ENCODE data around the gene UST. TPM values are rescaled to one million over a fixed set of nuclear protein-coding genes. Genes with fewer than 3 reads are reported as not detected.
A peak's percentile ranks its signal among the peaks of the same experiment; 100 is the strongest.

Gene UST
- polyA plus RNA-seq, 1 experiment = 21.4 TPM

DNA sequence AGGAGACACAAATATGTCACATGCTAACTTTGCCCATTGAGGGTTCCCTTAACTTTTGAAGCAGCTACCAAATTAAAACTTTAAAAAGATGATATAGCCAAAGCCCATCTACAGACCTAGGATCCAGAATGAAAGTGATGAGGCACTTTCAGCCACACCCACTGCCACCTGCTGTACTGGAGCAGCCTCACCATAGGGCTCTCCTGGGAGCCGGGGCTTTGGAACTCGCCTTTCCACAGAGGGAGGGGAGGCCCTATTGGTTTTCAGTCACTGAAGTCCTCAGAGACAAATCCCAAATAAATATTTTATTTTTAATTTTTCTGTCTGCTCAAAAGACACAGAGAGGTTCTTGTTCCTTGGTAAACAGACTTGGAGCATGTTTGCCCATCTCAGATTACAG is 332.6 kb downstream of the UST start:
- Histone ChIP-seq H3K4me3 (ENCODE audit: low read depth, low read length) (no peak overlapping the region), H3K27ac (ENCODE audit: low read depth, low read length) (peak overlapping the region; percentile 82), H3K27me3 (ENCODE audit: control insufficient read depth, insufficient read depth, low read length) (no peaks in the 10 kb centered on the region), H3K9me3 (ENCODE audit: control insufficient read depth, insufficient read depth, low read length) (no peaks in the 10 kb centered on the region)
- DNase-seq (ENCODE audit: low read depth, low spot score) = no peak
- ChIA-PET CTCF (interaction anchor here (1.3 to 2.0 kb wide), 4 partner anchors 48 to 354 kb away, joined by 3 to 29 read pairs (median 7); no protein-coding TSS in a partner anchor), POLR2A (interaction anchor here (1.9 kb wide), 1 partner anchor 47 kb away, joined by 12 read pairs; no protein-coding TSS in a partner anchor)
- TF ChIP-seq, protein P1, sequence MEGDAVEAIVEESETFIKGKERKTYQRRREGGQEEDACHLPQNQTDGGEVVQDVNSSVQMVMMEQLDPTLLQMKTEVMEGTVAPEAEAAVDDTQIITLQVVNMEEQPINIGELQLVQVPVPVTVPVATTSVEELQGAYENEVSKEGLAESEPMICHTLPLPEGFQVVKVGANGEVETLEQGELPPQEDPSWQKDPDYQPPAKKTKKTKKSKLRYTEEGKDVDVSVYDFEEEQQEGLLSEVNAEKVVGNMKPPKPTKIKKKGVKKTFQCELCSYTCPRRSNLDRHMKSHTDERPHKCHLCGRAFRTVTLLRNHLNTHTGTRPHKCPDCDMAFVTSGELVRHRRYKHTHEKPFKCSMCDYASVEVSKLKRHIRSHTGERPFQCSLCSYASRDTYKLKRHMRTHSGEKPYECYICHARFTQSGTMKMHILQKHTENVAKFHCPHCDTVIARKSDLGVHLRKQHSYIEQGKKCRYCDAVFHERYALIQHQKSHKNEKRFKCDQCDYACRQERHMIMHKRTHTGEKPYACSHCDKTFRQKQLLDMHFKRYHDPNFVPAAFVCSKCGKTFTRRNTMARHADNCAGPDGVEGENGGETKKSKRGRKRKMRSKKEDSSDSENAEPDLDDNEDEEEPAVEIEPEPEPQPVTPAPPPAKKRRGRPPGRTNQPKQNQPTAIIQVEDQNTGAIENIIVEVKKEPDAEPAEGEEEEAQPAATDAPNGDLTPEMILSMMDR (IDR thresholded peaks at IDR 0.05; ENCODE audit: low read depth, low read length) = no peak

DNA sequence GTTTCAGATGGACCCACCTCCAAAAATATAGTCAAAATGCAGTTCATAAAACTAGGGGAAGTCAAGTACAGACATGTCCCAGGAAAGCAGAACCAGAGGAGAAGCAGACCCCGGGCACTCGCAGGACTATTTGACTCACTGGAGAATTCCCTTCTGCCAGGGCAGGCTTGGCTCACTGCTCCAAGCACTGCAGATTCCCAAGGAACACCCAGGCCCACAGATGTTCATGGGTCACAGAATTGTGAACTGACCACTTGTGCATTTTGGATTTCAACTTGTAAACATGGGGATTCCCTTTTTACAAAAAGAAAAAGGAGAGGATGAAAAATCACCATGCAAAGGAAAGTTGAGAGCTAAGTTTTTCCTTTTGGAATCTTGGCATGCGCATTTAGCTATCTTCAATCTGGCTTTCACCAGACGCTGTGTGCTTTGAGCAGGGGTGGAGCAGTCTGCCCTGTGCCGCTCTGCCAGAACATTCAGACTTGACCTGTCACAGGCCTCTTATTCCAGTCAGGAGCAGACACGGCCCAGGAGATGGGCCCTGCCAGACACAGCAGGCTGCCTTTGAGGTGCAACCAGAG is 333.2 kb downstream of the UST start:
- TF ChIP-seq, protein P1 (IDR thresholded peaks at IDR 0.05; ENCODE audit: low read depth, low read length) = no peak
- ChIA-PET CTCF (interaction anchor here (0.7 to 2.0 kb wide), 6 partner anchors 48 to 354 kb away, joined by 3 to 29 read pairs (median 6); no protein-coding TSS in a partner anchor), POLR2A (interaction anchor here (1.9 kb wide), 1 partner anchor 48 kb away, joined by 12 read pairs; no protein-coding TSS in a partner anchor)
- no peaks in the 10 kb centered on the region for H3K27me3 ChIP-seq (ENCODE audit: control insufficient read depth, insufficient read depth, low read length)
- no peak overlapping the region for H3K4me3 ChIP-seq (ENCODE audit: low read depth, low read length)
- H3K9me3 ChIP-seq (ENCODE audit: control insufficient read depth, insufficient read depth, low read length) = no peaks in the 10 kb centered on the region
- DNase-seq (ENCODE audit: low read depth, low spot score) = no peak
- H3K27ac ChIP-seq (ENCODE audit: low read depth, low read length) = peak overlapping the region; percentile 82

DNA sequence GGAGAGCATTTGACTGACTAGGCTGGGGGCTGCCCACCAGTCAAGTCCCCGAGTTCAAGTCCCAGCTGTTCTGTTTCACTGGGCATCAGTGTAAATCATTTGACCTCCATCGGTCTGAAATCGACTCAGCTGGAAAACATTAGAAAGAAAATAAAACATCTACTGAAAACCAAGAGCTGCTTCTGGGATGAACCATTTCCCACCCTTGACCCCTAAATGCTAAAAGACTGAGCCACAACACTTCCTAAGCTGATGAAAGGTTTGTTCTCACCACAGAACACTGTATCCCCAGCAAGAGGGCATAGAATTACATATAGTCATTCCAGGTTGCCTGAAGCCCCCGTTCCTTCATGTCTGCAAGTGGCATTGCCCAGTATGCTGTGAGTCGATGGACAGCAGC is 333.7 kb downstream of the UST start:
- ChIA-PET CTCF (interaction anchor here (0.6 to 2.0 kb wide), 9 partner anchors 47 to 437 kb away, joined by 3 to 29 read pairs (median 6); no protein-coding TSS in a partner anchor), POLR2A (interaction anchor here (1.9 kb wide), 1 partner anchor 48 kb away, joined by 12 read pairs; no protein-coding TSS in a partner anchor)
- TF ChIP-seq, protein P1 (IDR thresholded peaks at IDR 0.05; ENCODE audit: low read depth, low read length) = no peak
- peak overlapping the region; percentile 82 for H3K27ac ChIP-seq (ENCODE audit: low read depth, low read length)
- no peak overlapping the region for H3K4me3 ChIP-seq (ENCODE audit: low read depth, low read length)
- no peak for DNase-seq (ENCODE audit: low read depth, low spot score)
- H3K27me3 ChIP-seq (ENCODE audit: control insufficient read depth, insufficient read depth, low read length) = no peaks in the 10 kb centered on the region
- H3K9me3 ChIP-seq (ENCODE audit: control insufficient read depth, insufficient read depth, low read length) = no peaks in the 10 kb centered on the region

DNA sequence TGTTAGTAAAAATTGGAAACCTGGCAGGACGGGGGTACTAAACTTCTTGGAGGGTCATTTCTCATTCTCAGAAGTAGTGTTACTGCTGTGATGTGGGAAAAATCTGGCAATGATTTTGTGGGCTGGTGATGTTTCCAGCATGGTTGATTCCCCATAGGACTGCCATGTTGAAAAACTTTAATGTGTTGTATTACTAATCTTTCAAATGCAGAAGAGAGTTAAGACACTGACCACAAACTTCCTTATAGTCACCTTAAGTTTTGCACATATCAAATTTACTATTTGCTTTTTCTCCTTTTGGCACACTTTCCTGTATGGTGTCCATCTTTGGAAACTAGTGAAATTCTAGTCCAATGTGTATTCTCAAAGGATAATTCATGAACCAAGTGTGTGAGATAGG is 334.5 kb downstream of the UST start:
- no peak overlapping the region for H3K27ac ChIP-seq (ENCODE audit: low read depth, low read length)
- DNase-seq (ENCODE audit: low read depth, low spot score) = no peak
- TF ChIP-seq, protein P1 (IDR thresholded peaks at IDR 0.05; ENCODE audit: low read depth, low read length) = no peak
- POLR2A ChIA-PET = interaction anchor here (1.9 kb wide), 1 partner anchor 49 kb away, joined by 12 read pairs; no protein-coding TSS in a partner anchor
- CTCF ChIA-PET = interaction anchor here (1.1 to 1.8 kb wide), 3 partner anchors 53 to 436 kb away, joined by 7 to 29 read pairs (median 9); no protein-coding TSS in a partner anchor
- no peaks in the 10 kb centered on the region for H3K27me3 ChIP-seq (ENCODE audit: control insufficient read depth, insufficient read depth, low read length)
- no peaks in the 10 kb centered on the region for H3K9me3 ChIP-seq (ENCODE audit: control insufficient read depth, insufficient read depth, low read length)
- H3K4me3 ChIP-seq (ENCODE audit: low read depth, low read length) = no peak overlapping the region

DNA sequence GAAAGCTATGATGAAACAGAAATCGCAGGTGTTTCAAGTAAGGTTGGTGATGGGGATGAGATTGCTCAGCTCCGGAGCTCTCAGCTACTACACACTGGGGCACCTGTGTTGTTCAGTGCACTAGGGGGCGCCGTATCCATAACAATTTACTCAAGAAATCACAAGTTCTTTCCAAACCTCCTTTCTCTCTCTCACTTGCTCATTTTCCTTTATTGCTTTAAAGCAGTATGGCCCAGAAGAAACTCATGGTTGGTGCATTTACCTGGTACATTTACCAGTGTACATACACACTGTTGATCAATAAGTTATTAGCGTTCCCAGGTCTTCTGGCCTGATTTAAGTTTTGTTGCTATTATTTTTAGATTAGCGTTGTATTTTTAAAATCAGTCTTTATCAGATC is 335.5 kb downstream of the UST start:
- no peak overlapping the region for H3K27ac ChIP-seq (ENCODE audit: low read depth, low read length)
- no peak overlapping the region for H3K4me3 ChIP-seq (ENCODE audit: low read depth, low read length)
- POLR2A ChIA-PET = interaction anchor here (0.6 to 1.0 kb wide), 2 partner anchors 33 to 50 kb away, joined by 3 to 7 read pairs; no protein-coding TSS in a partner anchor
- TF ChIP-seq, protein P1 (IDR thresholded peaks at IDR 0.05; ENCODE audit: low read depth, low read length) = peak; percentile 73
- H3K27me3 ChIP-seq (ENCODE audit: control insufficient read depth, insufficient read depth, low read length) = no peaks in the 10 kb centered on the region
- CTCF ChIA-PET = interaction anchor here (0.5 to 4.4 kb wide), 14 partner anchors 9 to 435 kb away, joined by 3 to 48 read pairs (median 3); no protein-coding TSS in a partner anchor
- no peak for DNase-seq (ENCODE audit: low read depth, low spot score)
- H3K9me3 ChIP-seq (ENCODE audit: control insufficient read depth, insufficient read depth, low read length) = no peaks in the 10 kb centered on the region

Data from AG04450 (cell line).